Cortex of kidney (tissue), 1 donor: ENCODE data around the gene NBEAL1.
"Not testable (repeated sequence)": the region's sequence is repeated elsewhere in the genome, so short reads cannot be mapped to it uniquely, and the experiment has no call there.

Experiments
- DNase-seq: peaks from one replicate; lab custom pipeline; 2025; lab: John Stamatoyannopoulos, UW

NBEAL1 gene

DNA sequence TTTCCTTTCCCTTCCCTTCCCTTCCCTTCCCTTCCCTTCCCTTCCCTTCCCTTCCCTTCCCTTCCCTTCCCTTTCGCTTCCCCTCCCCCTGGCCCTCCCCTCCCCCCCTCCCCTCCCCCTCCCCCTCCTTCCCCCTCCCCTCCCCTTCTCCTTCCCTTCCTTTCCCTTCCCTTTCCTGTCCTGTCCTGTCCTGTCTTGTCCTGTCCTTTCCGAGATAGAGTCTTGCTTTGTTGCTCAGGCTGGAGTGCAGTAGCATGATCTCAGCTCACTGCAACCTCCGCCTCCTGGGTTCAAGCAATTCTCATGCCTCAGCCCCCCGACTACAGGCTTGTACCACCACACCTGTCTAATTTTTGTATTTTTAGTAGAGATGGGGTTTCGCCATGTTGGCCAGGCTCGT lies 24.5 kb downstream of the NBEAL1 start:
- not testable (repeated sequence) for DNase-seq

DNA sequence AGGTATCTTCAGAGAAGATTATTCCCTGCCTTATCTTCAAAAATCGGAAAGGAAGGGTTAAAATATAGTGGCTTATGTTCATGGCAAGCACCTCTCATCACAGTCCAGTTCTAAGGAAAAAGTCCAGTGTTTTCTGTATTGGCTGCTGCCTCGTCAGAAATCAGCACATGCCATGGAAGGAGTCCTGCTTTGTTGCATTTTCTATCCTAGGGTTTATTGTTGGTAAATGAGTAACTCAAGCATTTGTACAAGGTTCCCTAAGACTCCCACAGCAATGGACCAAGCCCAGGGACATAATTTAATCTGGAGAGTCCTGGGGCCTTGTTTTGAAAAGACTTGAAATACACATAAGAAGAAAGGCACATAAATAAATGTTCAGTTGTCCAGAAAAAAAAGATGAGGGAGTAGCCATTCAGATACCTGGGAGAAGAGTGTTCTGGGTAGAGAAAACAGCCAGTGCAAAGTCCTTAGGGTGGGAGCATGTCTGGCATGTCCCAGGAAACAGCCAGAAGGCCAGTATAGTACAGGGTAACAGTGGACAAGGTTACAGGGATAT lies 26.4 kb downstream of the NBEAL1 start:
- no peak for DNase-seq

DNA sequence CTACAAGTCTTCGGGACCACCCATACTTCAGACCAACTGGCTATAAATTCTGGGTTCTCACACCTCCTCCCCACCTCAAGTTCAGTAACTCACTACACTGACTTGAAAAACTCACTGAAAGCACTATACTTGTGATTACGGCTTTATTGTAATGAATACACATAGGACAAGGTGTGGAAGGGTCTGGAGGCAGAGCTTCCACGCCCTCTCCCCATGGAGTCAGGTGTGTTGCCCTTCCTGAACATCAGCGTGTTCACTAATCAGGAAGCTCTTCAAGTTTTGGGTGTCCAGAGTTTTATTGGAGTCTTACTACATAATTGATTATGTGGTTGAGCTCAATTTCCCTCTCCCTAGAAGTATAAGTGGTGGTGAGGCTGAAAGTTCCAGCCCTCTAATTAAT lies 27.5 kb downstream of the NBEAL1 start:
- DNase-seq: no peak

DNA sequence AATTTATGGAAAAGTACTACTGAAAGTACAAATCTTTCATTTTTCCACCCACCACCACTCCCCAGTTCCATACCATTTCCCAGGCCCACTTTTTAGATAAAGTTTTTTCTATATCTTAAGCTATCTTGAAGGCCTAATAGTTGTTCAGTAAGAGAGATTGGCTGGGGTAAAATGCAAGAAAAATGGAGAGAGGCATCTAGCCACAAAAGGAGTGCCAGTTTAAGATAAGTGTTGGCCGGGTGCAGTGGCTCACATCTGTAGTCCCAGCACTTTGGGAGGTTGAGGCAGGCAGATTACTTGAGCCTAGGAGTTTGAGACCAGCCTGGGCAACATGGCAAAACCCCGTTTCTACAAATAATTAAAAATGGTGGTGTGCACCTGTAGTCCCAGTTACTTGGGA lies 28.6 kb downstream of the NBEAL1 start:
- DNase-seq: no peak

DNA sequence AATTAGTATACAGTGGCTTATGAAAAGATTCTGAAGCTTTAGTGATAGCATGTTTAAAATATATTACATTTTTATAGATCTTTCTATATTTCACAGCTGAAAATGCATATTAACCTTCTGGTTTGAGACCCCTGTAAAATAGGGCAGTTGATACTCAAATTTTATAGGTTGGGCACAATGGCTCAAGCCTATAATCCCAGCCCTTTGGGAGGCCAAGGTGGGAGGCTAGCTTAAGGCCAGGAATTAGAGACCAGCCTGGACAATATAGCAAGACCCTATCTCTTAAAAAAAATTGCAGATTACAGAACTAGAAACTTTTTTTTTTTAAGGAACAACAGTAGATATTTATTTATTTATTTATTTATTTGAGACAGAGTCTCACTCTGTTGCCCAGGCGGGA lies 31.2 kb downstream of the NBEAL1 start:
- DNase-seq: no peak

DNA sequence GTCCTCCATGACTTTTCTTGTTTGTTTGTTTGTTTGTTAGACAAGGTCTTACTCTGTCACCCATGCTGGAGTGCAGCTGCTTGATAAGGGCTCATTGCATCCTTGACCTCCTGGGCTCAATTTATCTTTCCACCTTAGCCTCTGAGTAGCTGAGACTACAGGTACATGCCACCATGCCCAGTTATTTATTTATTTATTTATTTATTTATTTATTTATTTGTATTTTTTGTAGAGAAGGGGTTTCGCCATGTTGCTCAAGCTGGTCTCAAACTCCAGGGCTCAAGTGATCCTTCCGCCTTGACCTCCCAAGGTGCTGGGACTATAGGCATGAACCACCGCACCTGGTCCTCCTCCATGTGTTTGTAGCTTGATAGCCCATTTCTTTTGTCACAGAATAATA lies 37.9 kb downstream of the NBEAL1 start:
- no peak for DNase-seq

DNA sequence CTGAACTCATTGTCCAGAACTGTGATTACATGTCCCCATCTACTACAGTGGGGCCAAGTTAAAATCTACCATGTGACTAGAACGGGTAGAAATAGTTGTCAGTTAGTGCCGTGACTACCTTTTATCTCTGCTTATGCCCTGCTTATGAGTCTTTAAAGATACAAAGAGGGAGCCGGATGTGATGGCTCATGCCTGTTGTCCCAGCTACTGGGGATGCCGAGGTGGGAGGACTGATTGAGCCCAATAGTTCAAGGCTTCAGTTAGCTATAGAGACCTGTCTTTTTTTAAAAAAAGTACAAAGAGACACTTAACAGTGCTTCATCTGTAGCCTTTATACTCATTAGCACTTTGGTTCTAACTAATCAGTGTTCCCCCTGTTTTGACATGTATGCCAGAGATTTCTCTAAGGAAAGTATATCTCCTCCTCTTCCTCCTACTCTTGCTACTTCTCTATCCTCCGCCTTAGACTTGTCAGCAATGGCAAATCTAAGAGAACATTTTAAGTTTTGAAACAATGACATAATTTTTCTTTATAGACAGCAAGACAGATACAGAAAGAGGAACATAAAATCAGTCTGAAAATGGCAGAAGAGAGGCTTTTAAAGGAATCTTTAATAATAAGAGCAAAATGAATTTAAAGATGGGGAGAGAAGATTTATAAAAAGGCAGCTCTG lies 45.0 kb downstream of the NBEAL1 start:
- DNase-seq: no peak

DNA sequence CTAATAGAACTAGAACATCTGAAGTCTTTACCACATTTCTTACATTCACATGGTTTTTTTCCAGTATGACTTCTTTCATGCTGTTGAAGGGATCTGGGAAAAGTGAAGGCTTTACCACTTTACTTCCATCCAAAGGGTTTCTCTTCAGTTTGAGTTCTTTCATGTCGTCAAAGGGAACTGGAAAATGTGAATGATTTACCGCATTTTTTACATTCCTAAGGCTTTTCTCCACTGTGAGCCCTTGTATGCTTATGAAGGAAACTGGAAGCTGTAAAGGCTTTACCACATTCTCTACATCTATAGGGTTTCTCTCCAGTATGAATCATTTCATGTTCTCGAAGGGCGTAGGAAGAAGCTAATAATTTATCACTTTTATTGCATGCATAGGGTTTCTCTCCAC lies 46.7 kb downstream of the NBEAL1 start:
- DNase-seq: no peak

DNA sequence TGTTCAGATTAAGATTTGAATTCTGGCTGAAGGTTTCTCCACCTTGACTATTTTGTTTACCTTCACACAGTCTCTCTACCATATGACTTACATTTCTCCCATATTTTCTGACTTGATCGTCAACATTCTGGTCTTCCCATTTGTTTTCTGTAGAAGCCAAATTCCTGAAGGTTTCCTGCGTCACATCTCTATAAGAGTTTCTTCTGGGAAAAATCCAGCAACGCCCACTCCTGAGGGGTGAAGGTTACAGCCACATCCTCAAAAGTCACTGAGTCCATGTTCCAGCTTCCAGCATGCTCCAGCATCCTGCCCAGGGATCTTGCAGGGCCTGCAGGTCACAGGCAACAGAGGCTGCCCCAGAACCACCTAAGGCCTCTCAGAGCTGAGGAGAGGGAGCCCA lies 47.5 kb downstream of the NBEAL1 start:
- DNase-seq: no peak

DNA sequence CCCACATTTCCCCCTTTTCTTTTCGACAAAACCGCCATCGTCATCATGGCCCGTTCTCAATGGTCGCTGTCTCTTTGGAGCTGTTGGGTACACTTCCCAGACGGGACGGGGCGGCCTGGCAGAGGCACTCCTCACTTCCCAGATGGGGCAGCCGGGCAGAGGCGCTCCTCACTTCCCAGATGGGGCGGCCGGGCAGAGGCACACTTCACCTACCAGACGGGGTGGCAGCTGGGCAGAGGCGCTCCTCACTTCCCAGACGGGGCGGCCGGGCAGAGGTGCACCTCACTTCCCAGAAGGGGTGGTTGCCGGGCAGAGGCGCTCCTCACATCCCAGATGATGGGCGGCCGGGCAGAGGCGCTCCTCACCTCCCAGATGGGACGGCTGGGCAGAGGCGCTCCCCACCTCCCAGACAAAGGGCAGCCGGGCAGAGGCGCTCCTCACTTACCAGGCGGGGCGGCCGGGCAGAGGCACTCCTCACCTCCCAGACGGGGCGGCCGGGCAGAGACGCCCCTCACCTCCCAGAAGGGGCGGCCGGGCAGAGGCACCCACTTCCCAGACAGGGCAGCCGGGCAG lies 51.9 kb downstream of the NBEAL1 start:
- not testable (repeated sequence) for DNase-seq

DNA sequence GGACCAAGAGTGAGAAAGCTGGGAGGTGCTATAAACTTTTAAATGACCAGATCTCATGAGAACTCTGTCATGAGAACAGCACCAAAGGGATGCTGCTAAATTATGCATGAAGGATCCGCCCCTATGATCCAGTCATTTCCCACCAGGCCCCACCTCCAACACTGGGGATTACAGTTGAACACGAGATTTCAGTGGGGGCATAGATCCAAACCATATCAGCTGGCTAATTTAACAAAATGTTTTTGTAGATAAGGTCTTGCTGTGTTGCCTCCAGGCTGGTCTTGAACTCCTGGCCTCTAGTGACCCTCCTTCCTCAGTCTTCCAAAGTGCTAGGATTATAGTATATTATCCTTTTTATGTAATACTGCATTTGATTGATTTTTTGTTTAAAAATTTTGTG lies 56.0 kb downstream of the NBEAL1 start:
- DNase-seq: no peak

DNA sequence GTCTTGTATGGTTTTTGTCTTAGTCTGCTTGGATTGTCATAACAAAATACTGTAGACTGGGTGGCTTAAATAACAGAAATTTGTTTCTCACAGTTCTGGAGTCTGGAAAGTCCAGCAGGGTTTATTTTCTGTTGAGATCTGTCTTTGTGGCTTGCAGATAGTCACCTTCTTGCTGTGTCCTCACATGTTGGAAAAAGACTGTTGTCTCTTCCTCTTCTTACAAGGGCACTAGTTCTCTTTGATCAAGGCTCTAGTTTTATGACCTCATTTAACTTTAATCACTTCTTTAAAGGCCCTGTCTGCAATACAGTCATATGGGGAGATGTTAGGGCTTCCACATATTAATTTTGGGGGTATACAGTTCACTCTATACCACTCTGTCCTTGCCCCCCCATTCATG lies 56.5 kb downstream of the NBEAL1 start:
- no peak for DNase-seq

DNA sequence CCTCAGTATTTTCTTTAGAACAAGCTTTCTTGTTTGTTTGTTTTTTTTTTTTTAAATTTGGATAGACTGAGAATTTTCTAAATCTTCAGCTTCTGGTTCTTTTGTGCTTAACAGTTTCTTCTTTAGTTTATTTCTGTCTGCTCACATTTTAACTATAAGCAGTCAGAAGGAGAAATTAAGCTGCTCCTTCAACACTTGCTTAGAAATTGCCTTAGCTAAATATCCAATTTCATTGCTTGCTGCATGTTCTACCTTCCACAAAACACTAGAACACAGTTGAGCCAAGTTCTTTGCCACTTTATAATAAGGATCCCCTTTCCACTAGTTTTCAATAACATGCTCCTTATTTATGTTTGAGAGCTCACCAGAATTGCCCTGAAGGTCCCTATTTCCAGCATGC lies 57.7 kb downstream of the NBEAL1 start:
- no peak for DNase-seq

DNA sequence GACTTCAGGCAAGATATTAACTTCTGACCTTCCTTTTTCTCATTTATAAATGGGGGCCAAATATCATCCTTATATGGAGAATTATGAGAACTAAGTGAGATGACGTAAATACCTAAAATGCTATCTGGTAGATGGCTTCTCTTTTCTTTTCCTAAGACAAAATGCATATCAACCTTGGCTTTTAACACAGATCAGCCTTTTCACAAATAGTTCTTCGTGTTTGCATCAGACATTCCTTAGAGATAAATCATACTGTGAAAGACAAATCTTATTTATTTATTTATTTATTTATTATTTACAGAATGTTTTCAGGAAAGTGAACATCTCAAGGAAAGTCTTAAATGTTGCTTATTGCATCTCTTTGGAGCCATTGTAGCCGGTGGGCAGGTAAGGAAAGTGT lies 62.8 kb downstream of the NBEAL1 start:
- DNase-seq: no peak

DNA sequence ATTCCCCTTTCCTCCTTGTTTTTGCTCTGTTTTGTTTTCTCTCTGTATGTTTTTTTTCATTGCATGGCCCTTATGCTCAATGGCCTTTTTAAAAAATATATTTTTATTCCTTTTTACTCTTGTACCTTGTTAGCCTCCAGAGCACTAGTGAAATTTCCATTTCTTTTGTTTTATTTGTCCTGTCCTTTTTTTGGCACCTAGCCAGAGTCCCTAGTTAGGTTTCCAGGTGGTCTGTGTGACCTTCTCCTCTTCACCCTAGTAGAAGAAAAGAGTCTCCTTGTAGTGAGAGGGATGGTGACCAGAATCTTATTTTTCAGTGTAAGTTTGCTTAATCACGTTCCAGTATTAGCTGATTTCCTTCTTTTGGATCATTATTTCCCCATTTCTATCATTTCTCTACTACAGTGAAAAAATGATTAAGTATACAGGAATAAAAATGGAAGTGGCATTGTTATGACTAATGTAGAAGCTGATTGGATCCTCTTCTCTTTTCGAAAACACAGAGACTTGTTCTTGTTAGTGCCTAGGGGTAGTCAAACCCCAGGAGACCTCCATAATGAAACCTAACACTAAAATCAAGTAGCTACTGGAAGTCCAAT lies 65.9 kb downstream of the NBEAL1 start:
- DNase-seq: no peak

DNA sequence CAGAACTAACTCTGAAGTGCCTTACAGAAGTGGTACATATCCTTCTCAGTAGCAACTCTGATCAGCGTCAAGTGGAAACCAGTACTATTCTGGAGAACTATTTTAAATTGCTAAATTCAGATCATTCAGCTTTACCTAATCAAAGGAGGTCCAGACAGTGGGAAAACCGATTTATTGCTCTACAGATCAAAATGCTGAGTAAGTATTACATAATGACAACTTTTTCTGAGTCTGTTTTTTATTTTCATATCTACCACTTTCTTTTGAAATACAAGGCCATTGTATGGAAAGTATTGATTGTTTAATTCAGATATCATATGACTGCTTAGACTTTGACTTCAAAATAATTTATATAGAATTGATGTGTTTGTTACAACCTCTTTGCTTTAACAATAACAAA lies 68.7 kb downstream of the NBEAL1 start:
- no peak for DNase-seq

DNA sequence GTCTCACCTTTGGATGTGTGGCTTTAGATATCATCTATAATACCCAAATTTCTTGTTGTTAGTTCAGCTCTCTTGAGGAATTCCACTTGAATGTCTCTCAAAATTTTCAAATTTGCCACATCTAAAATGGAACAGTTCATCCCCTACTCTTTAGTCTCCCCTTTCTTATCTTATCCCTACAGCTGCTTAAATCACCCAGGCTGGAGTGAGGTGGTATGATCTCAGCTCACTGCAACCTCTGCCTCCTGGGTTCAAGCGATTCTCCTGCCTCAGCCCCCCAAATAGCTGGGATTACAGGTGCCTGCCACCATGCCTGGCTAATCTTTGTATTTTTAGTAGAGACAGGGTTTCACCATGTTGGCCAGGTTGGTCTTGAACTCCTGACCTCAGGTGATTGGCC lies 71.7 kb downstream of the NBEAL1 start:
- DNase-seq: not testable (repeated sequence)

DNA sequence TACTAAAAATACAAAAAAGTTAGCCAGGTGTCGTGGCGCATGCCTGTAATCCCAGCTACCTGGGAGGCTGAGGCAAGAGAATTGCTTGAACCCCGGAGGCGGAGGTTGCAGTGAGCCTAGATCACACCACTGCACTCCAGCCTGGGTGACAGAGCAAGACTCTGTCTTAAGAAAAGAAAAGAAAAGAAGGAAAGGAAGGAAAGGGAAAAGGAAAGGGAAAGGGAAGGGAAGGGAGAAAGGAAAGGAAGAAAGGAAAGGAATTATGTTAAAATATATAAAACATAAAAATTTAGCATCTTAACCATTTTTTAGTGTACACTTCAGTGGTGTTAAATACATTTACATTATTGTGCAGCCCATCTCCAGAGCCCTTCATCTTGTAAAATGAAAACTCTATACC lies 76.0 kb downstream of the NBEAL1 start:
- DNase-seq: not testable (repeated sequence)

DNA sequence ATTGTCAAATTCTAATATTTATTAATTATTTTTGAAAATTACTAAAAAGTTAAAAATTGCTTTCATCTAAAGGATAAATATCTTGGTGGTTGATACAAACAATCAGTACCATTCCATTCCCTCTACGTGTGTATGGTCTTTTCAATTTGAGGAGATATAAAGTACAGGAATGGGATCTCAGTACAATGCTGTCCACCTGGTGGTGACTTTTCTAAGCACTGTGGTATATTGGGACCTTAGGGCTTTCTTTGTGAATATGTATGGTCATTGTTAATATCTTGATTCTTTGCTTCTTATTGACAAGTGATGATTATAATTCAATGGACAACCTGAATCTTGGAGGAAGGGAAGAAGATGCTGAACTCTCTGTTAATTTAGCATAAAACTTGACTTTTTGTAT lies 83.1 kb downstream of the NBEAL1 start:
- no peak for DNase-seq

DNA sequence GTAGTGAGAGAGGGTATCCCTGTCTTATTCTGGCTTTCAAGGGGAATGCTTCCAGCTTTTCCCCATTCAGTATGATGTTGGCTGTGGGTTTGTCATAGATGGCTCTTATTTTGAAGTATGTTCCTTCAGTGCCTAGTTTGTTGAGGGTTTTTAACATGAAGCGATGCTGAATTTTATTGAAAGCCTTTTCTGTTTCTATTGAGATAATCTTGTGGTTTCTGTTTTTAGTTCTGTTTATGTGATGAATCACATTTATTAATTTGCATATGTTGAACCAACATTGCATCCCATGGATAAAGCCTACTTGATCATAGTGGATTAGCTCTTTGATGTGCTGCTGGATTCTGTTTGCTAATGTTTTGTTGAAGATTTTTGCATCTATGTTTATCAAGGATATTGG lies 87.7 kb downstream of the NBEAL1 start:
- DNase-seq: not testable (repeated sequence)

DNA sequence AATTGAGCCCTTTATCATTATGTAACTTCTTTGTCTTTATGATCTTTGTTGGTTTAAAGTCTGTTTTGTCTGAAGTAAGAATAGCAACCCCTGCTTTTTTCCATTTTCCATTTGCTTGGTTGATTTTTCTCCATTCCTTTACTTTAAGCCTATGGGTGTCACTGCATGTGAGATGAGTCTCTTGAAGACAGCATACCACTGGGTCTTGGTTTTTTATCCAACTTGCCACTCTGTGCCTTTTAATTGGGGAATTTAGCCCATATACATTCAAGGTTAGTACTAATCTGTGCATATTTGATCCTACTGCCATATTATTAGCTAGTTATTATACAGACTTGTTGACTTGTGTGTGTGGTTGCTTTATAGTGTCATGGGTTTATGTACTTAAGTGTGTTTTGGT lies 89.6 kb downstream of the NBEAL1 start:
- DNase-seq: no peak

DNA sequence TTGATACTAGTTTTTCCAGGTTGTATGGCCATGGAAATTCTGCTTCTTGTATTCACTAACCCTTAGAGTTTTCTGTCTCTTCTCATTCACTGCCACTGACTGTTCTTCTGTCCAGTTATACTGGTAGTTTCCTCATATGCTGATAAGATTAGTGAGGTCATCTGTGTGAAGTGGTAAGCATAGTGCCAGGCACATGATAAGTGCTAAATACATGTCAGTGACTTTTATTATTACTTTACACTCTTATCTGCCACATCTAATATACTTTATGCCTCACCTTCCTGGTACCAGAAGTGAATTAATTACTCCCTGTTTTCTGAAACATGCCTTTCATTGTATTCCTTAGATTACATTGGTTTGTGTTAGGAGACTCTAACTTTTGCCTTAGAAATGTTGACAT lies 91.3 kb downstream of the NBEAL1 start:
- no peak for DNase-seq

DNA sequence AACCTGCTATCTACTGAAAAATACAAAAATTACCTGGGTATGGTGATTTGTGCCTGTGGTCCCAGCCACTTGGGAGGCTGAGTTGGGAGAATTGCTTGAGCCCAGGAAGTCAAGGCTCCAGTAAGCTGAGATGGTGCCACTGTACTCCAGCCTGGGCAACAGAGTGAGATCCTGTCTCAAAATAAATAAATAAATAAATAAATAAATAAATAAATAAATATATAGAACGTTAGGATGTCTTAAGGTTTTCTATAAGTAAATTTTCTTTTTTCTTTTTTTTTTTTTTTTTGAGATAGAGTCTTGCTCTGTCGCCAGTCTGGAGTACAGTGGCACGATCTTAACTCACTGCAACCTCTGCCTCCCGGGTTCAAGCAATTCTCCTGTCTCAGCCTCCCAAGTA lies 95.8 kb downstream of the NBEAL1 start:
- DNase-seq: not testable (repeated sequence)

DNA sequence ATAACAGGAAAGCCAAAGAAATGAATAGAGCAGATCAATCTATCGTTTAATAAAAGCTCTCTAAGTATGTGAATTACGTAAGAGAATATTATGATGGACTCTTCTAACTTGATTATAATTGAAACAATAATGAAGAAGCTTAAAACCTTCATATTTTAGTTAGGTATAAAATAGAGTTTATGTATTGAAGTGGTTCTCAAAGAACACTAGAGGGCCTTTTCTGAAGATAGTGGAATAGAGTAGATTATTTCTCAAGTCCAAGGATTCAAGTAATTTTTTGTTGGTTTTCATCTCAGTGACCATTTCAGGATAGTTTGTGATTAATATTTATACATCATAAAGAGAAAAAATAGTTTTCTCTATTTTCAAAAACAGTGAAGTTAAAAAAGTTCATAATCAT lies 97.7 kb downstream of the NBEAL1 start:
- DNase-seq: no peak
